Superior temporal gyrus (tissue), 1 donor: ENCODE data around the gene GABRG1.

Source experiments
- DNase-seq: peaks from one replicate; pipeline ENCODE4 v3.0.0-alpha.2; 2016; ENCODE audit errors: extremely low spot score

Gene GABRG1

DNA sequence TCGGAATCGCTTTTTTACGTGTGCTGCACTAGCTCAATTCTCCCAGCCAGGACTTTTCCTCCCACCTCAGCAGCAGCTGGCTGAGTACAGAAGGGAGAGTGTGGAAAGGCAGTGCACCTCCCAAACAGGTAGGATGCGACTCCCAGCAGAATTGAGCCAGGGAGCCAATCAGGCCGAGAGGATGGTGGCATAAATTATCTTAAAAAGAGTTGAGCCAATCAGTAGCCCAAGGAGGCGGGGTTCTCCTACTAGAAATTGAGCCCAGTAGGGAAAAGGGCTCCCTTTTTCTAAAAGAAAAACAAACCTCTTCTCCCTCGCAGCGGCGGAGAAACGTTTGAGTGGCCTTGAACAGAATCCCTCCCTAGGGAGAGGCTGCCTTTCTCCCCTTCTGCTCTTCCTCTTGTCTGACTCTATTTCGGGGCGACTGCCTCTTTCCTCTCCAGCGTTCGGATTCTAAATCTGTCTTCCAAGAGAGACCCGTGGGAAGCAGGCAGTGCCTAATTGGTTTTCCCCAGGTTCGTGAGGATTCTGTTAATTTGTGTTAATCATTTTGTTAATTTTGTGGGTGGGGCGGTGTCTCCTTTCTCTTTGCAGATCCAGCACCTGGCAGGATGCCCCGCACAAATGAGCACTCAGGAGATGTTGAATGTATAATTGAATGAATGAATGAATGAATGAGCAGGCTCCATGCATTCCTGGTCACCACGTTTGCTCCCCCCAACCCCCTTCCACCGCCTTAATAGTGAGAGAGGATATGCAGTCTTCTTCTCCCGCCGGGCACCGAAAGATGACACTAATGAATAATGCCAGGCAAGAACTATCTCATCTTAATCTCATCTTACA is at the start of gene GABRG1:
TSS of gene GABRG1 (minus strand) at position 142 of the 843 bp plus-strand sequence. CDS start at position 1, 141 bp downstream.
- DNase-seq: peak; percentile 74

DNA sequence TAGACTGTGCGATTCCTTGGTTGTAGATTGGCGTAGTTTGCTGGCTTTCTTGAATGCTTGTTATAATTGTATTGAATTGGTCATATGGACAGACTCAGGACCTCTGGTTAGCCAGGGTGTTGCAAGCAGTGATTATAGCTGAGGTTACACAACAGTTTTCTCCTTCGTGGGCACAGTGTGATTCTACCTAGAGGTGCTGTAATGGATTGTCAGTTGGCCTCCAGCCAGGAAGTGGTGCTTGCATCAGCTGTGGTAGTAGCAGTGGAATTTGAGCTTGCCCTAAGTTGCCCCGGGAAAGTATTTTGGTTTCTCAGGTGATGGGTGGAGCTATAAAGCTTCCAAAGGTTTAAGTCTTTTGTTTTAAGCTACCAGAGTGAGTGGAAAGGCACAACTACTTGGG is 23.1 kb upstream of the GABRG1 start:
- DNase-seq: no peak

DNA sequence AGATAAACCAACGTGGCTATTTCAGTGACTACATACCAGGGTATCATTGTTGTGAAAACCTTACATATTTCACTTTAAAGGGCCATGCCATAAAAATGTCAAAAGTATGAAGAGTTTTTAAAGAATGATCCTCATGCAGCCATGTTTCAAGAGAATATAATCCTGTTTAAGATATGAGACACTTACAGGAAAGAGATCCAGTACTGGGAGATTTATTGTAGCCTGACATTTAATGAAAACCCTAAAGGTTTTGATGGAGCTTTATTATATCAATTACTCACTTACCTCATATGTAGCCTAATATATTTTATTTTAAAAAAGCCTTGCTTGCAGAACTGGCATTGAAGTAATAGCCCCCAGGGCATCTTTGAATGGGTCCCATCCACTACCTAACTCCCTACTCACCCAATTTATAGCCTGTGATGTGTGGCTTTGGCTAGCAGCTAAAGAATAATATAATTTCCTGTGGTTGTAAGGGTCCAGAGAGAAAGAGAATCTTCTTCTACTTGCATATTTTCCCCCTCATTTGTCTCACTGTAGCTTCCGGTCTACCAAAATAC is 7.7 kb upstream of the GABRG1 start:
- DNase-seq: no peak

DNA sequence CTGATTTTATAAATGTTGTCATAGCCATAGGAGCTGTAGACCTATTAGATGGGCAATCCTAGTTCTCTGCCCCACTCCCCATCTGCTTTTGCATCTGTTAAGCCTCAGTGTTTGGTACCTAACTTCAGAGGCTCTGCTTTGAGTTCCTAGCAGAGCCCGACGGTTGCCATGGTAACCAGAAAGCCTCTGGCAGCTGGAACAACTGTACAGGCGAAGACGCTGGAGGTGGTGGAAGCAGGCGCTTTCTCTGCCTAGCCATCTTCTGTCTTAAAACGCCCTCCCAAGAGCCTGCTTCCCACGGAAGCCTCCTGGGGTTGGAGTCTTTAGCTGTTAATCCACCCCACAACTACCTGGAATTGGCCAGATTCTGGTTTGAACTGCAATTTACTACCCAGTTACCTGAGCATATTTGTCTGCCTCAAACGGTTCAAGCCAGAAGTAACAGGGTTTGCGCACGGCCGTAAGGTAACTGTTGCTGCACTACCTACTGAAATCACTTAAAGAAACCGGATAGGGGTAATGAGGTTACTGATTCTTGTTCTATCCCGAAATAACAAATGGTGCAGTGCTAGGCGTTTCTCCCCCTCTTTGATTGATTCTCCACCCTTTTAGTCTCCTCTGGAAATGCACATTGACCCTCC is 1.0 kb upstream of the GABRG1 start:
- peak; percentile 75 for DNase-seq

DNA sequence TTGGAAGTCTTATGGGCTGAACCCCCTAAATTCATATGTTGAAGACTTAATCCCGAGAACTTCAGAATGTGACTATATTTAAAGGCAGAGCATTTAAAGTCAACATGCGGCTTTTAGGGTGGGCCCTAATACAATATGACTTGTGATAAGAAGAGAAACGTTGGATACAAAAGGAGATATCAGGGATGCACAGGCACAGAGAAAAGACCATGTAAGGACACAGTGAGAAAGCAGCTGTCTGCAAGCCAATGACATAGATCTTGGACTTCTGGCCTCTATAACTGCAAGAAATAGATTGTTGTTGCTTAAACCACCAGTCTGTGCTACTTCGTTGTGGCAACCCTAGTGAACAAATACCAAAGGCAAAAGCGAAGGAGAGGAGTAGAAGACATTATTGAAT is 42.2 kb downstream of the GABRG1 start:
- no peak for DNase-seq

DNA sequence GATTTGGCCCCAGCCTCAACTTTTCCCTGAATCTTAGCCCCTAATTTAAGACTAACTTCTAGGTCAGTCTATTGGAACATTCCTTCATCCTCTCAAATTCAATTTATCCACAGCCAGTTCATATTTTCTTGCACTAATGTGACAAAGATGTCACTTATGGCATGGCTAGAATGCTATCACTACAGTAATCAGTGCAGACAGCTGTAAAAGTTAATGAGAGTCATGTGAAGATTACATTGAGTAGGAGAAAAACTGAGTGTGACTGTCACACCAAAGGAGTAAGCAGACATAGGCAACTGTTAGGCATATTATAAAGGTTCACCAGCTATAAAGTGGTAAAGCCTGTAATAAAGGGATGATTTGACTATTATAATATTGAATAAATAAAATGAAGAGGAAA is 42.6 kb downstream of the GABRG1 start:
- no peak for DNase-seq

DNA sequence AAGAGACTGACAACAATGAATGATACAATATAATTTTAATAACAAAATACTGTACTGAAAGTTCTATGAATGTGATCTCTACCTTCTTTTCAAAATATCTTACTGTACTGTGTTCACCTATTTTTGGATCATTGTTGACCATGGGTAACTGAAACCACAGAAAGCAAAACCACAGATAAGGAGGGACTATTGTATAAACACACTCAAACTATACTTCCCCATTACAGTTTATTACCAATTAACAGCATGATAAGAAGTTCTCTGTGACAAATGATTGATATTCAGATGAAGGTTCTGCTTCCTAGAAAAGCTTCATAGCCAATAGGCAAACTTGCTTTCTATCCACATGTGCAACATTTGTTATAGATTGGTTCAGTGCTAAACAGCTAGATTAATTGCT is 50.1 kb downstream of the GABRG1 start:
- DNase-seq: no peak

DNA sequence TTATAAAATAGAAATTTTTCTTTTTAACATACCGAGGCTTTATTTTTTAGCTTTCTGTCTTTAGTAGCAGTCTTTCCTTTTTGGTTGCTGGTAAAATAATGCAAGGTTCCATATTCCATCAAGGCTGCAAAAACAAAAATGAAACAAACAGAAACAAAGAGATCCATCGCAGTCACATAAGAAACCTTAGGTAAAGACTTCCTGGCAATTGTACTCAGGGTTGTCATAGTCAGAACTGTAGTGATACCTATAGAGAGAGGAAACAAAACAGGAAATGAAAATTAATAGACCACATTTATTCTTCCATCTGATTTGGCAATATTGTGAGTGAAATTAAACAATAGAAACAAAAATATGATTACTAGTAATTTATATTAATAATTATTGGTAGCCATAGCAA is 72.5 kb downstream of the GABRG1 start:
- no peak for DNase-seq

DNA sequence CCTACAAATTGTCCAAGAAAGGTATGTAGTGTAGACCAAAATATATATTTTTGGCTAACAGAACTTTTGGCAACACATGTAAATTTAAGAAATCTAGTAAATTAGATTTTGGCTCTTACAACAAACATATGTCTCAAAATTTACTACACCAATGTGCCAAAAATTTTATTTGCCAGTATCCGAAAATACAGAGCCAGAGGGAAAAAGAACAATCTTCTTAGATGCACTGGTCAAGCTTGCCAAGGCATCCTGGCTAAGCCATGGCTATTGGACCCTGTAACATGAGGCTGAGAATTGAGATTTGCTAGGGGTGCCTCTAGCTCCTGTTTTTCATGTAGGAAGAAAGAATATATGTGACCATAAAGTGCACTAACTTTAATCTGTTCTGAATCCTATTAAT is 91.8 kb downstream of the GABRG1 start:
- no peak for DNase-seq

DNA sequence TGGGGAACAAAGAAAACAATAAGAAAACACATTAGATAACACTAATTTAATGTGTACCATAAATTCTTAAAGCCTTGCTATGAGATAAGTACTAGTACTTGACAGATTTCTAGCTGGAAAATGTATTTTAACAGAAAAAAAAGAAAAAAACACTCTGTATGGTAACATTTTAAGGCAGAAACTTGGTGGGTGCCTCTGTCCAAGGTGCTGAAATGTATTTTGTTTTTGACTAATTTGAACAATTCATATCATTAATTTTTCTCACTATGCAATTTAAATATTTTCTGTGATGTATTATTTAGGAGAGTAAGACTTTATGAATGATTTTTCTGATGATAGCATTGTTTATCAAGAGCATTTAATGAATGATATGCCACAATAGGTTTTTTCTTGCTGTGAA is 107.5 kb downstream of the GABRG1 start:
- no peak for DNase-seq

DNA sequence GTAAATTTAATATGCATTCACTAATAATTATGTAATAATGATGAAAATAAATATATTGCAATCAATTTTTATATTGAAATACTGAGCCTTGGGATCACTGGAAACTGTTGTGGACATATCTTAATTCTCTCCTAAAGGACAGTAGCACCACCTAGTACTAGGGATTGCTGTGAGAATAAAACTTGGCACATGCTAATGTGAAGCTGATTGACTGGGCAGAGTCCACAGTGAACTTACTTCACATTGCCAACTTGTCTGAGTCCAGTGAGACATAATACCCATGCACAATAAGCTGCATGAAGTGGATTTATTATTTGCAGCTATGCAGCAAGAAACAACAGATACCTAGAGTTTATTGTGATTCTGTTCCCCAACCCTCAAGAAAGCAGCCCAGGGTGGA is 131.1 kb downstream of the GABRG1 start:
- DNase-seq: peak; percentile 3

DNA sequence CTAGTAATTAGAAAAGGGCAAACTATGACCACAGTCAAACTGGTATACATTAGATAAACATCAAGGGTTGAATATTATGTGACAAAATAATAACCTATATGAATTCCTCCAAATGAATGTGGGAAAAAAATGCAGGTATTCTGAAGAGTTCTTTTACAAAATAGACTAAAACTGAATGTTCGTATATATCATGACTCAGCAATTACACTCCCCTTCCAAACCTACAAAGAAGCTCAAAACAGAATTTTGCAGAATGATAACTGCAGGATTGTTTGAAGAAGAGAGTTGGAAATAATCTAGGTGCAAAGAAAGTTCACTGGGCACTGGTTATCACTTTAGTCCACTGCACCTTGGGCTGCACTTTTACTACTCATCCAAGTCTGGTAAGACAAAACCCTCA is 134.1 kb downstream of the GABRG1 start:
- DNase-seq: no peak

DNA sequence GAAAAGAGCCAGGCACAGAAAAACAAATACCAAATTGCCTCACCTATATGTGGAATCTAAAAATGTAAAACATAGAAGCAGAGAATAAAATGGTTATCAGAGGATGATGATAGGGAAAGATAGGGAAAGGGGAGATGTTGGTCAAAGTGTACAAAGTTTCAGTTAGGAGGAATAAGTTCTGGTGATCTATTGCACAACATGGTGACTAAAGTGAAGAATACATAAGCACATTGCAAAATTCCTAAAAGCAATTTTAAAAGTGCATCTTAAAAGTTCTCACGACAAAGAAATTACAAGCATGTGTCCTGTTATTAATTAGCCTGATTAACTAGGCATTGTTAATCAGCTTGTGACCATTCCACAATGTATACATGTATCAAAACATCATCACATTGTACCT is 136.0 kb downstream of the GABRG1 start:
- no peak for DNase-seq
